GM19193 (cell line): ENCODE measurements around the gene MMP17.

ENCODE experiments used
- POLR2A ChIP-seq: IDR thresholded peaks from 4 replicates; pipeline ENCODE4 v1.6.1; 2011; ENCODE audit not compliant: insufficient read depth, insufficient read length; ENCODE audit errors: extremely low read depth

The MMP17 gene

DNA sequence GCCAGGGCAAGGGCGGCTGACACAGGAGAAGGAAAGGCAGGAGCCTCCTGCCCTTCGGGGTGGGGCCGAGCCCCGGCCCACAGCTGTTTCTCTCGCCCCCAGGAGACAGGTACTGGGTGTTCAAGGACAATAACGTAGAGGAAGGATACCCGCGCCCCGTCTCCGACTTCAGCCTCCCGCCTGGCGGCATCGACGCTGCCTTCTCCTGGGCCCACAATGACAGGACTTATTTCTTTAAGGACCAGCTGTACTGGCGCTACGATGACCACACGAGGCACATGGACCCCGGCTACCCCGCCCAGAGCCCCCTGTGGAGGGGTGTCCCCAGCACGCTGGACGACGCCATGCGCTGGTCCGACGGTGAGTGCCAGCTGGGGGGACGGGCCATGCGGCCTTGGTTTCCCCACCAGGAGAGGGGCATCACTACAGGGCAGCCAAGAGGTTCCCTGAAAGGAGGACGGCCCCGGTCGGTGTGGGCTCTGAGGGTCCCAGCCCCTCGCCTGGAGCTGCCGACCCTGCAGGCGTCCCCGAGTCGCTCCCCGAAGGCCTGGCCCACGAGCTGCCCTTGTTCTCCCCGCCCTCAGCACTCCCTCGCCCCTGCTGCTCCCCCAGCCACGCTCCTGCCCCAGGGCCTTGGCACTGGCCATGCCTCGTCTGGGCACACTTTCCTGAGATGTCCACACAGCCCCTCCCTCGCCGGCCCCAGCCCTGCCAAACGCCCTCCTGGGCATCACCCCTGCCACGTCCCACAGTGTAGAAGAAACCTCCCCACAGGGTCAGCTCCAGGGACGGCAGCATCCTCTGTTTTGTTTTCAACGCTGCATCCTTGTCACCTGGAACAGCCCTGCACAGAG, 21.7 kb downstream of the MMP17 start:
- TF ChIP-seq POLR2A, result no peak

GRCh38 chr12:131850856-131851559, 22.8 kb downstream of the MMP17 start:
- no peak for TF ChIP-seq POLR2A

- TF ChIP-seq POLR2A, result no peak
These were observed 23.8 kb downstream of the MMP17 start for GRCh38 chr12:131851741-131852550.

DNA sequence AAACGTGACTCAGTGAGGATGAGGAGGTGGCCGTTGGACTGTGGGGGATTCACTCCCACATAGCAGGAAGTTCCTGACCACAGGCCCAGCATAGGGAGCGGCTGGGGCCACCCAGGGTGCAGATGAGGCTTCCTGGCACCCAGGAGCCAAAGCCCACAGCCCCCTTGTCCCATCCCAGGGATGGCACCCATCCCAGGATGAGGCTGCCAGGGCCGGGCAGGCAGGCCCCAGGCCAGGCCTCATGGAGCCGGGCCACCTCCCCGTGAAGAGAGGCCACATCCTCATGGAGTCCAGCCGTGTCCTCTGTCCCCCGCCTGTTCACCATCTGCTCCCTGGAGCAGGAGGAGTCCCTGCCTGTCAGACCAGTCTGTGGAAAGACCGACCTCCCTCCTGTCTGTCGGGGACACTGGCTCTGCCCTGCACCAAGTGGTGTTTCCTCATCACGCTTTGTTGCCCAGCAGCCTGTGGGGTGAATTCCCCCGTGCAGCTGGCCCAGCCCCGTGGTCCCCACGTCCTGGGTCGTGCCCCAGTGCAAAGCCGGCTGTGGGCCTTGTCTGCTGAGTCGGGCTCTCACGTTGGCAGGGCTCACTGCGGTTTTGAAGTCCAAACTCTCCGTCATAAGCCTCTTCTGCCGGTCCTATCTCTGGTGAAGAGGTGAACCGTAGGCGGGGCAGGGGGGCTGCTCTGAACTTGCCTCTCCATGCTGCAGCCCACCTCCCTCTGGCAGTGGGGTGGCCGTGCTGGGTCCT, 24.5 kb downstream of the MMP17 start:
- TF ChIP-seq POLR2A, result no peak

GRCh38 chr12:131853832-131854797, 25.9 kb downstream of the MMP17 start:
- no peak for TF ChIP-seq POLR2A

- TF ChIP-seq POLR2A, result no peak
These were observed 26.8 kb downstream of the MMP17 start for GRCh38 chr12:131854861-131855476.

- TF ChIP-seq POLR2A, result no peak
These were observed 27.4 kb downstream of the MMP17 start for GRCh38 chr12:131855521-131856142.

GRCh38 chr12:131856366-131857097, 28.3 kb downstream of the MMP17 start:
- TF ChIP-seq POLR2A, result no peak

DNA sequence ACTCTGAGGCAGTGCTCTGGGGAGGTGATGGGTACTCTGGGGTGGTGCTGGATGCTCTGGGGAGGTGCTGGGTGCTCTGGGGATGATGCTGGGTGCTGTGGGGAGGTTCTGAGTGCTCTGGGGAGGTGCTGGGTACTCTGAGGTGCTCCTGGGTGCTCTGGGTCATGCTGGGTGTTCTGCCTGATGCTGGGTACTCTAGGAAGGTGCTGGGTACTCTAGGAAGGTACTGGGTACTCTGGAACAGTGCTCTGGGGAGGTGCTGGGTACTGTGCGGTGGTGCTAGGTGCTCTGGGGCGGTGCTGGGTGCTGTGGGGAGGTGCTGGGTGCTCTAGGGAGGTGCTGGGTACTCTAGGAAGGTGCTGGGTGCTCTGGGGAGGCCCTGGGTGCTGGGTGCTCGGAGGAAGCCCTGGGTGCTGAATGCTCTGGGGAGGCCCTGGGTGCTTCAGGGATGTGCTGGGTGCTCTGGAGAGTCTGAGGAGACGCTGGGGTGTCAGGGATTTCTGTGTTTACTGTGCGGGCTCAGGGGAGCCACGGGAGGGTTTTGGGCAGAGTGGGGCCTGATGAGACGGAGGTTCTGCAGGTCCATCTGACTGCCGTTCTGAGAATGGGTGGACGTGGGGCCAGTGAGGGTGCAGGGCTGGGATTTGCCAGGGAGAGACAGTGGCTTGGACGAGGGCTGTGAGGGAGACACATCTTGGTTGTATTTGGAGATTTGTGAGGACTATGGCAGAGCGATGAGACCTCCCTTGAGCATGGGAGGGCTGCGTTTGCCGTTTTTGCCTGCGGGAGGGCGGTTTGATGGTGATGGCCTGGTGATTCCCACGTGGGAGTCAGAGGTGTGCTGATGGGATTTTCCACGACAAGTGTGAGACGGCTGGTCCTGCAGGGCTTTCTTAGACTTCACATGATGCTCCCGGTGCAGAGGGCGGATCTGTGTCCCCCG, 30.0 kb downstream of the MMP17 start:
- TF ChIP-seq POLR2A, result no peak

GRCh38 chr12:131860472-131861260, 32.5 kb downstream of the MMP17 start:
- TF ChIP-seq POLR2A, result no peak
